Right atrium auricular region (tissue), 2 donors: ENCODE results near the gene DUSP8. TPM values are rescaled to one million over a fixed set of nuclear protein-coding genes. Genes with fewer than 3 reads are reported as not detected.

ENCODE experiments used
- DNase-seq: peaks from one replicate; pipeline ENCODE4 v3.0.0-alpha.2; 2019; ENCODE audit warnings: low spot score
- H3K27ac ChIP-seq, 2 donors: fragments of 200-600 bp; sonication (generic); 1 replicate in 1 of 2; 2 replicates in 1 of 2; pipeline ENCODE4 v1.5.1; 2016 to 2019
- H3K27me3 ChIP-seq, 2 donors: fragments of 200-600 bp; sonication (generic); one replicate each; pipeline versions ENCODE4 v1.5.1 to v1.6.0; 2017 to 2019
- H3K36me3 ChIP-seq: fragments of 200-600 bp; sonication (generic); one replicate; pipeline ENCODE4 v1.5.1; 2016
- H3K4me1 ChIP-seq, 2 donors: fragments of 200-600 bp; sonication (generic); one replicate each; pipeline versions ENCODE4 v1.5.1 to v1.6.0; 2017 to 2019
- H3K4me3 ChIP-seq, 2 donors: fragments of 200-600 bp; sonication (generic); 1 replicate in 1 of 2; 2 replicates in 1 of 2; pipeline ENCODE4 v1.5.1; 2017 to 2019; ENCODE audit warnings: mild to moderate bottlenecking in 1 of 2, moderate library complexity in 1 of 2
- H3K9me3 ChIP-seq, 2 donors: fragments of 200-600 bp; sonication (generic); one replicate each; pipeline ENCODE4 v1.5.1; 2019
- CTCF ChIP-seq, 2 donors: fragments of 200-600 bp; sonication (generic); IDR thresholded peaks; one replicate each; pipeline ENCODE4 v1.5.1; 2019; ENCODE audit warnings: antibody characterized with exemption in 2 of 2
- total RNA-seq, 2 donors: library from RNA; depleted of rRNA; stranded (reverse); fragments of >200 nt; gene quantifications; one replicate each; pipeline ENCODE4 v1.1.0, GENCODE V29; 2016

The DUSP8 gene
- total RNA-seq, 2 donors from 2014 or later: 4.4 to 24.5 TPM

DNA sequence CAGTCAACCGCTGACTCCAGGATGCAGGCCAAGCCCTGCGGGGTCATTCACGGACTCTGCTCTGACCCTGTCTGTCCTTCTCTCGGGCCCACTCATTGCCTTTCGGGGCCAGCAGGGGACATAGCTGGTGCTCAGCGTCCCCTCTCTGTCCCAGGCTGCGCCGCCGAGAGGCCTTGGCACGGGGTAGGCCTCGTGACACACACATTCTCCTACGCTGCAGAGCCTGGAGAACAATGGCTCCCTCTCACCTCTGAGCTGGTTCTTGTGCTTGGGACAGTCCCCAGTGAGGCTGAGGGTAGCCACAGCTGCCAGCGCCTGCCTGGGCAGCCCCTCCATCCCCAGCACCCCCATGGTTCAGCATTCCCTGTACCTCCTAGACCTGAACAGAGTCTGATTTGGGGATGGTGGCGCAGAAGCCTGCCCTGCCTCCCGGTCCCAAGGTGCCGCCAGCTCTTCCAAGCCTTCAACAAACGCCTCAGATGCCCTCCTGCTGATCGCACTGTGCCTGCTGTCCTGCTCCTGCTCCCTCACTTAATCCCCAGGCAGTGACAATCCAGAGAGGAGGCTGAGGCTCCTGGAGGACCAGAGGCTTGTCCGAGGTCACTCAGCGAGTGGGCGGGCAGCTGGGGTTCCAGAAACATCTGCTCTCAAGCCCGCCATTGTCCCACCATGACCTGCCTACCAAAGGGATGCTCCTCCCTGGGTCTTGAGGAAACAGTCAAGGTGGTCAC lies 30.4 kb downstream of the DUSP8 start:
- Histone ChIP-seq H3K9me3 (no peaks in the 10 kb centered on the region), H3K27me3 (peaks cover 0 to 3% of the 10 kb centered on the region in 2 donors), H3K36me3 (no peaks in the 10 kb centered on the region), H3K4me1 (peaks cover 0 to 14% of the 10 kb centered on the region in 2 donors), H3K4me3 (no peak overlapping the region), H3K27ac (no peak overlapping the region)
- no peak for TF ChIP-seq CTCF (IDR thresholded peaks at IDR 0.05)
- DNase-seq: no peak

DNA sequence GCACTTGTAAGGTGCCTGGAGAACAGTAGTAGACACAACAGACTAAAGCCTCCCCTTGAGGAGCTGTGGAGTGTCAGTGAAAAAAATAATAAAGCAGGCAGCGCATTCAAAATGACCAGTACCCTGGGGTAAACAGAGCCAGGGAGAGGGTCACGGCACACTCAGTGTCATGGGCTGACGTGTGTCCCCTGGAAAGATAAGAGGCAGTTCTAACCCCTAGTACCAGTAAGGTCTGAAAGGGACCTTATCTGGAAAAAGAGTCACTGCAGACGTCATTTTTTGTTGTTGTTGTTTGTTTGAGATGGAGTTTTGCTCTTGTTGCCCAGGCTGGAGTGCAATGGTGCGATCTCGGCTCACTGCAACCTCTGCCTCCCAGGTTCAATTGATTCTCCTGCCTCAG lies 32.0 kb downstream of the DUSP8 start:
- no peak overlapping the region for H3K27ac ChIP-seq
- no peak overlapping the region for H3K4me3 ChIP-seq
- H3K36me3 ChIP-seq: no peaks in the 10 kb centered on the region
- peaks cover 4 to 25% of the 10 kb centered on the region in 2 donors for H3K4me1 ChIP-seq
- no peaks in the 10 kb centered on the region for H3K27me3 ChIP-seq
- H3K9me3 ChIP-seq: no peaks in the 10 kb centered on the region
- no peak for DNase-seq
- TF ChIP-seq CTCF (IDR thresholded peaks at IDR 0.05): no peak

DNA sequence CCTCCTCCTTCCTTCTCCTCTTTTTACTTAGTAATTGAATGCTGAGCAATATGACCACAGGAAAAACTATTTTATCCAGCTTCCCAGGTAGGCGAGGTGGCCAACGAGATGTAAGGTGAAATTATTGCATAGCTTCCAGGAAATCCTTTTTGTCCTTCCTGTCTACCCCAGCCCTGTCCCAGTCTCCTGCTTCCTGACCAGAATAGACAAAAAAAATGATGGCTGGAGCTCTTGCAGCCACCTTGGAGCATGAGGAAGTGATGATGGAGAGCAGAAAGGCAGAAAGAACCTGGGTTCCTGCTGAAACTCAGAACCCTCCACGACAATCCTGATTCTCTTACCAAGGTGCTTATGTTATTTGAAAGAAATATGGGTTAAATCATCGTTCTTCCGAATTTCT lies 33.9 kb downstream of the DUSP8 start:
- Histone ChIP-seq H3K4me1 (peaks cover 4 to 44% of the 10 kb centered on the region in 2 donors), H3K4me3 (no peak overlapping the region), H3K27ac (no peak overlapping the region), H3K27me3 (no peaks in the 10 kb centered on the region), H3K9me3 (no peaks in the 10 kb centered on the region), H3K36me3 (no peaks in the 10 kb centered on the region)
- TF ChIP-seq CTCF (IDR thresholded peaks at IDR 0.05): no peak
- DNase-seq: no peak

GRCh38 chr11:1536065-1536843 lies 35.8 kb downstream of the DUSP8 start:
- peak overlapping the region; percentile 60 to 67 for H3K27ac ChIP-seq
- no peak overlapping the region for H3K4me3 ChIP-seq
- no peak for DNase-seq
- H3K27me3 ChIP-seq: no peaks in the 10 kb centered on the region
- H3K9me3 ChIP-seq: no peaks in the 10 kb centered on the region
- H3K4me1 ChIP-seq: peaks cover 4 to 63% of the 10 kb centered on the region in 2 donors
- no peak for TF ChIP-seq CTCF (IDR thresholded peaks at IDR 0.05)
- H3K36me3 ChIP-seq: no peaks in the 10 kb centered on the region

DNA sequence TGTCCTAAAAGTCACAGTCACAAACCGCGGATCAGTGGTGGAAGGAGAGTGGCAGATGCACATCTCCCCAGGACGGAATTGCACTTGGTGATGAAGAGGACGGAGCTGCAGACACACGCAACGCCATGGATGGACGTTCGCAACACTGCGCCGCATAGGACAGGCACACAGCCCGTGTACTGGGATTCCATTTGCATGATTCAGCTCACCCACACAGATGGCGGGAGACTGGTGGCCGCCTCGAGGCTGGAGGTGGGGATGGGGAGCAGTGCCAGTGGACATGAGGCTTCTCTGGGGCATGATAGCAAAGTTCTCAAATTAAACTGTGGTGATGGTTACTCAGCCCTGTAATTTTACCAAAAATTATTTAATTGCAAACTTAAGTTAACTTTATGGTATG lies 37.4 kb downstream of the DUSP8 start:
- no peak for DNase-seq
- TF ChIP-seq CTCF (IDR thresholded peaks at IDR 0.05): no peak
- no peak overlapping the region for H3K4me3 ChIP-seq

More for the DNA sequence above, 37.4 kb downstream of the DUSP8 start:
- Histone ChIP-seq H3K36me3 (no peaks in the 10 kb centered on the region), H3K27ac (peak overlapping the region; percentile 60 to 67), H3K4me1 (peaks cover 4 to 78% of the 10 kb centered on the region in 2 donors), H3K9me3 (no peaks in the 10 kb centered on the region), H3K27me3 (no peaks in the 10 kb centered on the region)
